NCI-H146 (cell line): ENCODE results near the gene NDRG4.

ENCODE experiments used
- DNase-seq: peaks from one replicate; lab custom pipeline; 2025; lab: John Stamatoyannopoulos, UW

The NDRG4 gene

DNA sequence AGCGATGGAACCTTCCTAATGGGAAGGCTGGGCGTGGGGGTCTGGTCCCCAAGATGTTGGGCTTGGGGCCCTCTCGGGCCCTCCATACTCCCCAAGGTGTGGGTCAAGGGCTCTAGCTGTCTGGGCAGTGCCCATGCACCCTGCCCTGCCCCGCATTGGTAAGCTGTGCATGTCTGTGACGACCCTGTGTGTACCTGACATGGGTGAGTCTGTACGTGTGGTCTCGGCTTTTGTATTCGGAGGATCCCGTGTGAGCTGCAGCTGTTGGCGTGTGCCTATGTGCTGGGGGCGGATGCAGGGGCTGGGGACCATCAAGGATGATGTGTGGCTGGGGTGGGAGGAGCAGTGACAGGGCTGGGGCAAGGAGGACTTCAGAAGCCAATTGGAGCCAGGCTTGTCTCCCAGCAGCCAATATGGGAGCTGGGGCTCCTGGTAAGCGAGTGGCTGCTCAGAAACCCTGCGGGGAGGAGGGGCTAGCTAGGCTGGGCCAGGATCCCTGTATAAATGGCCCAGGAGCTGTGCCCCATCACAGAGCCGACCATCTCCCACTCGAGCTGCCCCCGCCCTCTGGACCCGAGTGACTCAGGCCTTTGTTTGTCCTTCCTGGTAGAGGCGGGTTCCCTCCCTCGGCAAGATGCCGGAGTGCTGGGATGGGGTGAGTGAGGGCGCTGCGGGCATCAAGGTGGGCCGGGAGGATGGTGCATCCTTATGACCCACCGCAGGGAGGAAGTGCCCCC lies at the start of gene NDRG4:
Gene NDRG4, plus strand, starts transcription at position 529 of the 737 bp plus-strand sequence. Its CDS starts 106 bp downstream, at position 635.
- DNase-seq: peak; percentile 87

DNA sequence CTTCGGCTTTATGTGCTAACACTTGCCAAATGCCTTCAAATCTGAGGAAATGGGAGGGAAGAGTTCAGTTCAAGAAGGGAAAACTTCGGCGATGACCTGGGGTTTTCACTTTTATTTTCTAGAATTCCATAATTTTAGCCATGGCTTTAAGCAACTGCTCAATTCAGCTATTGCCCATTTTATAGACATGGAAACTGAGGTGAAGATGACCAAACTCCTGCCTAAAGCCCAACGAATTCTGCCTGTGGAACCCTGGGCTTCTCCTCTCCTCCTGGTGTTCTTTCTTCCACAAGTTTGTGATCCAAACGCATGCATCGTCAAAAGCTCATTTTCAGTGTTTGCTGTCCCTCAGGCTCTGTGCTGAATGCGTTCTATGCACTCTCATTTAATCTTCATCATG lies 49.4 kb upstream of the NDRG4 start:
- no peak for DNase-seq

GRCh38 chr16:58451265-58451689 lies 48.7 kb upstream of the NDRG4 start:
- no peak for DNase-seq

GRCh38 chr16:58451945-58452401 lies 48.0 kb upstream of the NDRG4 start:
- no peak for DNase-seq

DNA sequence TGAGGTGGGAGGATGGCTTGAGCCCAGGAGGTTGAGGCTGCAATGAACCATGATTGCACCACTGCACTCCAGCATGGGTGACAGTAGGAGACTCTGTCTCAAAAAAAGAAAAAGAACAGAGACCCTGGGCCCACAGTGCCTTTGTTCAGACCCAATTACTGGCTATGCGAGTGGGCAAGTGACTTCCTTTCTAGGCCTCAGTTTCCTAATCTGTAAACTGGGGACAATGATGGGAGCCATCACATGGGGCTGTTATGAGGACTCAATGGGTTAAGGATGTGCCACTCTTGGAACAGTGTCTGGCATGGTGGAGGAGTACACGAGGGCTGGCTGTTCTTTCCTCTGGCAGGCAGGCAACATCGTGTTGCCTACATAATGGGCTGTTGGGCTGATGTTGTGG lies 47.3 kb upstream of the NDRG4 start:
- no peak for DNase-seq

DNA sequence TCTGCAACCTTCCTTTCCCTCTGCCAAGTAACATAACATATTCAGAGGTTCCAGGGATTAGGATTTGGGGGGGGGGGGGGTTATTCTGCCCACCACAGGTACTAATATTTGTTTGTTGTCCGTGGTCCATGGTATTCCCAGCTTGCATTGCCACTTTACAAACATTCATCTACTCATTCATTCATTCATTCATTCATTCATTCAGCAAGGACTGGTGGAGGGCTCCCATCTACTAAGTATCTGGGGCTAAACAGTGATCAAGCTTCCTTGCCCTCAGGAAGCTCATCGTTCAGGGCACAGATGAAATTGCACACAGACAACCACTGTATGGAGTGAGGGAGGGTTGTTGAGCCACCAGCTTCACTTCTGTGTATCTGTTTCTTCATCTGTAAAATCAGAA lies 45.8 kb upstream of the NDRG4 start:
- DNase-seq: no peak

- DNase-seq: no peak
Observed at GRCh38 chr16:58454856-58455255, 45.1 kb upstream of the NDRG4 start.

DNA sequence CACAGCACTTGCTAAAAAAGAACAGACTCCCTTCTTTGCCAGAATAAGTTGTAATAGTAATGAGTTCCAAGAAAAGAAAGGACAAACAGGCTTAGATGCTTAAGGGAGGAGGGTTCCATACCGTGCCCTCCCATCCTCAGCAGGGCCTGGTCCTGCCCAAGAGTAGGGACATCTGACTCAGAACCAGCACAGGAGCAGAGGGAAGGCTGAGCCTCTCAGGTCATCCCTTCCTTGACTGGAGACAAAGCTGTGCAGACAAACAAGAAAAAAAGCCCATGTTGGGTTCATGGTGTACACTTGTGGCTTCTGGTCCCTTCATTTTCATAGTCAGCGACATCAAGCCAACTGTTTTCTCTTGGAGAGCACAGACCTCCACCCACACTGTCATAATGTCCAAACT lies 44.2 kb upstream of the NDRG4 start:
- DNase-seq: no peak

- DNase-seq: no peak
Observed at GRCh38 chr16:58456193-58456592, 43.8 kb upstream of the NDRG4 start.

GRCh38 chr16:58458606-58459343 lies 41.2 kb upstream of the NDRG4 start:
- no peak for DNase-seq

DNA sequence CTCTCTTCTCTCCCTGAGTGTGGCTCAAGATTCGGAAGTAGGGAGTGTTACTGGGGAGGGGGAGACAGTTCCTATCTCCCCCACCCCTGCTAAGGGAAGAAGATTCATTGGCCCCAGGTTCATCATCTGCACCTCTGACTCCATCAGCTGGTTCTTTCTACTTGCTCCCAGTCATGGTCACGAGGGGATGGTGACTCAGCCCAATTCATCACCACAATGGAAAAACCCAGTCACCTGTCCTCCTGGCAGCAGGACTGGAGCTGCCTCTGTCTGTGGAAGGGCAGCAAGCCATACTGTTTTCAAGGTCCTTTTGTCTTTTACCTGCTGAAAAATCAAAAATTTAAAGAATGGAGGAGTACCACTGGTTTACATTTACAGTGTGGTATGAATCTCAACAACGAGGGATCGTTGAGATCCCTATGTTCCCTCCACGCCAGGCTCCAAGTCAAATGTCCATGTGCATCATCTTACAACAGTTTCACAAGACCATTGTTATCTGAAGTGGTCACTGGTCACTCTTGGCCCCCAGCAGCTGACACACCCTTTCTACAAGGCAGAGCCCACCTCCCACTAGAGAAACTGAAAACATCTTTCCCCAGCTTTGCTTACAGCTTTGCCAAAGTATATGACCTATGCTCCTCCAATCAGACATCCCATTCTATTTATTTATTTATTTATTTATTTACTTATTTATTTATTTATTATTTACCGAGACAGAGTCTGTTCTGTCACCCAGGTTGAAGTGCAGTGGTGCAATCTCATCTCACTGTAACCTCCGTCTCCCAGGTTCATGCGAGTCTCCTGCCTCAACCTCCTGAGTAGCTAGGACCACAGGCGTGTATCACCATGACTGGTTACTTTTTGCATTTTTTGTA lies 40.4 kb upstream of the NDRG4 start:
- DNase-seq: no peak

- DNase-seq: no peak
Observed at GRCh38 chr16:58460219-58460610, 39.7 kb upstream of the NDRG4 start.

DNA sequence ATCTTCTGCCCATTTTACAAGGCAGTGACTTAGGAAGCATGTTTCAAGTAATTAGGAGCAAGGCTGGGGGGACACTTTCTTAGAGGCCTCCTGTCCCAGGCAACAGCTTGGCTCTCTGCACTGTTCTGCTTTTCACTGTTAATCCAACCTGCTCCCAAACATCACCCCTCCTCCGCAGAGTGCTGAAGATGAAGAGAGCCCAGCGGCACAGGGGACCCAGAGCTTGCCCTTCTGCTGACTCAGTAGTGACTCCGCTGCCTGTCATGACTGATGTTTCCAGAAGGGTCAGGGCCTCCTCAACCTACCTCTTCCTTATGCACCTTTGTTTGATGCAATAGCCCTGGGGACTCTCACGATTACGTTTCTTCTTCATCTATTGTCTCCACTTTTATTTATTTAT lies 38.9 kb upstream of the NDRG4 start:
- no peak for DNase-seq

GRCh38 chr16:58461640-58462039 lies 38.3 kb upstream of the NDRG4 start:
- no peak for DNase-seq

GRCh38 chr16:58462089-58462488 lies 37.9 kb upstream of the NDRG4 start:
- DNase-seq: no peak

GRCh38 chr16:58462499-58462996 lies 37.4 kb upstream of the NDRG4 start:
- DNase-seq: no peak

GRCh38 chr16:58462997-58463941 lies 36.7 kb upstream of the NDRG4 start:
- peak; percentile 35 for DNase-seq

GRCh38 chr16:58464047-58464915 lies 35.7 kb upstream of the NDRG4 start:
- DNase-seq: peak; percentile 33

DNA sequence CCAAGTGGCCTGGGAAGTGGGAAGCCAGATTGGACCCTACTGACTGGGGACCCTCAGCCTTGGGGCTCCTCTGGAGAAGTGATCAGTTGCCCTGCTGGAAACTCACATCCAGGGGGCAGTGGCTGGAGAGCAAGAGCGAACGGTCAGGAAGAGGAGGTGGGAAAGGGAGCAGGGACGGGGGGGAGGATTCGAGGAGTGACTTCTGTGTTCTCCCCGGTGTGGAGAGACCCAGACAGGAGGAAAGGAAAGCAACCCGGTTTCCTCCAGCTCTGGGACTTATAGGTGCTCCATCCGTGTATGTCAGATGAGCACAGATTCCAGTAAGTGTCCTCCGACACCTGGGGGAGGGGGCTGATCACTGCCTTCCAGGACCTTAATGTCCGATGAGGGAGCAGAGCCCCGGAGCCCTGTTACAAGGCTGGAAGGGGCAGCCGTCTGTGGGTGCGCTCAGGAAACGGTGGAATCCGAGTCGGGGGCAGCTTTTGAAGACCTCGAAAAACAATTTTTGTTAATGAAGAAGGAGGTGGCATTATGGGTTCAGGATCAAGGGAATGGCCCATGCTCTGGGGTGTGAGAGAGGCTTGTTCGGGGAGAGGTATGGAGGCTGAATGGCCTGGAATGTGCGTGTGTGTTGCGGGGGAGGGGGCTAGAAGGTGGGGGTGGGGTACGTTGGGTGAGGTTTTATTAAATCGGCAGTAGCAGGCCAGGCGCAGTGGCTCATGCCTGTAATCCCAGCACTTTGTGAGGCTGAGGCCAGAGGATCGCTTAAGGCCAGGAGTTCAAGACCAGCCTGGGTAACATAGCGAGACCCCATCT lies 34.8 kb upstream of the NDRG4 start:
- no peak for DNase-seq
